LNCAP (cell line): ENCODE measurements around the gene CNEP1R1.

Experiments used
- CTCF ChIP-seq: fragments of 450-650 bp; IDR thresholded peaks from 2 replicates; pipeline ENCODE4 v1.5.1; 2017; ENCODE audit warnings: mild to moderate bottlenecking

The CNEP1R1 gene

GRCh38 chr16:50023641-50024040, 1.4 kb upstream of the CNEP1R1 start:
- no peak for TF ChIP-seq CTCF

GRCh38 chr16:50024207-50024606, 818 bp upstream of the CNEP1R1 start:
- TF ChIP-seq CTCF: no peak

GRCh38 chr16:50025537-50025931, 509 bp downstream of the CNEP1R1 start:
- no peak for TF ChIP-seq CTCF

GRCh38 chr16:50027829-50028228, 2.8 kb downstream of the CNEP1R1 start:
- TF ChIP-seq CTCF: no peak

- TF ChIP-seq CTCF: no peak
These were observed 10.5 kb downstream of the CNEP1R1 start for GRCh38 chr16:50035468-50035992.

GRCh38 chr16:50036426-50036825, 11.4 kb downstream of the CNEP1R1 start:
- TF ChIP-seq CTCF: no peak

- TF ChIP-seq CTCF: no peak
These were observed 12.7 kb downstream of the CNEP1R1 start for GRCh38 chr16:50037662-50038220.

GRCh38 chr16:50038286-50038685, 13.3 kb downstream of the CNEP1R1 start:
- no peak for TF ChIP-seq CTCF
